A549 treated with dexamethasone at 1 μM for 4 hours (cell line): ENCODE measurements around the gene SYNGR2. TPM values are rescaled to one million over a fixed set of nuclear protein-coding genes. Genes with fewer than 3 reads are reported as not detected.

Source experiments
- total RNA-seq: library from RNA; stranded (reverse); fragments of 200-300 nt; extraction: Qiagen RNA extraction; gene quantifications from 5 replicates; pipeline ENCODE4 v1.2.3, GENCODE V29; 2022

Gene SYNGR2
- total RNA-seq = 114 to 204 TPM (median 178 TPM) in 5 replicates

GRCh38 chr17:78168242-78168902 lies at the start of gene SYNGR2:
SYNGR2 (plus strand) TSS chr17:78168581; CDS start chr17:78168617, 36 bp downstream.

DNA sequence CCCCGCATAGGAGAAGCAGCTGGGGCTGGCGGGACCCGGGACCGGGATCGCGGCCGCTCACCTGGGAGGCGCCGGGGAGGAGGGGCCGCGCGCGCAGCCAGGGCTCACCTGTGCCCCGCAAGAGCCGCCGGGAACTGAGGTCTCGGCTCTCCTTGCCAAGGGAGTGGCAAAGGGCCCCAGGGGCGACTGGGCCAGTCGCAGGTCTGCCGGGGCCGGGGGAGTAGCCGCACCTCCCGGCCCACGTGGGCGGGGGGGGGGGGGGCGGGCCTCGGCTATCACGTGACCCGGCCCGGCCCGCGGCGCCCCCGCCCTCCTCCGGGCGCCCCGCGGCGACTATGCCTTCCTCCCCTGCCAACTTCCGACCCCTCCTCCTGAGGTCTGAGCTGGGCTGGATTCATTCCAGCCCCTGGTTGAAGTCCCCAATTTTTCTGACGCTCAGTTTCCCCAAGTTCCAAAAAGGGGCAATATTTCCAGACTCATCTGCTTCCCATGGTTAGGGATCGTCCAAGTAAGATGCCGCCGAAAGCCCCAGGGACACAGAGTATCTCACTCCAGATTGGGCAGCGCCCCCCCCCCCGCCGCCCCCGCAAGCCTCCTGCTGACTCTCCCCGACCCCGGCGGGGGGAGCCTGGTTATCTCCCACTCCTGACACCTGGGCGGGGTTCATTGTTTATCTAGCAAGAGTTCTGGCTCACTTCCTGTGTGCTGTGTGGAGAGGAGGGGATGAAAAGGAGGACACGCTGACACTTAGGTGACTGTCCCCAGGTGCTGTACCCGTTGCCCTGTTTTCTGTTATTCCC lies 39.6 kb upstream of the SYNGR2 start, which contains the start of gene TMC6:
TSS of gene TMC6 (minus strand) at position 205 of the 800 bp plus-strand sequence. CDS start 1,923 bp downstream, outside the sequence.

GRCh38 chr17:78130437-78131101 lies 37.8 kb upstream of the SYNGR2 start, which contains the start of gene TMC8:
TMC8 (plus strand) TSS chr17:78130771; CDS start chr17:78131589, 818 bp downstream.

DNA sequence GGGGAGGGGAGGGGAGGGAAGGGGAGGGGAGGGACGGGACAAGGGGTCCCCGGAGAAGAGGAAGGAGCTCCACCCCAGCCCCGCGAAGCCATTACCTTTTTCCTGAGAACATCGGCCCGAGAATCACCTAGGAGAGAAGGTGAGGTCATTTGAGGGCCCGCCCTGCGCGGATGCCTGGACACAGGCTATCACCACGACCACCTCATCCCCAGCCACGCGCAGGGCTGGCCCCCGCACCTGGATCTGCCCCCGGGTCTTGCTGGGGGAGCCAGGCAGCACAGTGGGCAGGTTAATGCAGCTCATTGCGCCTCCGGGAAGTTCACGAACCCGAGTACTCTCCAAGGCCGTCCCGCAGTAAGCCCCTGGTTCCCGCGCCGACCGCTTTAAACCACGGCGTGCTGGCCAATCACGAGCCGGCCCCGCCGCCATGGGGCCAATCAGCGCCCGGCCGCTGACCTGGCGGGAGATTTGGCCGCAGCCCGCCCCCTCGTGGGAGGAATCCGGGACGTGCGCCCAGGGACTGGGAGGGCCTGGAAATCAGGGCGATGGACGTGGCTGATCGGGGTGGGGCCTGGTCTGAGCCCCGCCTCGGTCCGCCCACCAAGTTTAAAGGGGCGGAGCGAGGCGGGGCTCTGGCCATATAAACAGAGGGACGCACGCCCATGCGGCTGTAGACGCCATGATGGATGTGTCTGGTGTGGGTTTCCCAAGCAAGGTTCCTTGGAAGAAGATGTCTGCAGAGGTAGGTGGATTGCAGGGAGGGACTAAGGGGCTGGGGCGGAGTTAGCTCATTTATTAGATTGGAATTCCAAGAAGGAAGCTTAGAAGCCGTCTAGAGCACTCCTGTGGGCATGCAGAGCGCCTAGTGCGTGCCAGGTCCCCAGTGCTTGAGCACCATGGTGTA lies 18.6 kb downstream of the SYNGR2 start, which contains the start of the genes AFMID and TK1:
TSS of gene AFMID (plus strand) at position 671 of the 904 bp plus-strand sequence. CDS start at position 680, 9 bp downstream.
TSS of gene TK1 (minus strand) at position 361 of the 904 bp plus-strand sequence. CDS start at position 303, 58 bp downstream.

GRCh38 chr17:78214016-78214705 lies 45.8 kb downstream of the SYNGR2 start, which contains the start of gene BIRC5:
BIRC5 (plus strand) TSS chr17:78214253; CDS start chr17:78214317, 64 bp downstream.

Other genes with a start within 250 kb of the SYNGR2 start
- gene TNRC6C, start 209.9 kb upstream of the SYNGR2 start, total RNA-seq = 1.5 to 3.9 TPM (median 3.4 TPM) in 5 replicates
- 6.9 to 11.5 TPM (median 10.3 TPM) in 5 replicates for gene TMC6, start 39.8 kb upstream of the SYNGR2 start, total RNA-seq
- 0.14 to 0.45 TPM (median 0.18 TPM) in 5 replicates for gene TMC8, start 37.8 kb upstream of the SYNGR2 start, total RNA-seq
- not detected in 5 replicates for gene C17orf99, start 22.2 kb upstream of the SYNGR2 start, total RNA-seq
- gene TK1, start 18.5 kb downstream of the SYNGR2 start, total RNA-seq = 193 to 278 TPM (median 209 TPM) in 5 replicates
- 37.6 to 51.2 TPM (median 41.4 TPM) in 5 replicates for gene AFMID, start 18.8 kb downstream of the SYNGR2 start, total RNA-seq
- gene BIRC5, start 45.7 kb downstream of the SYNGR2 start, total RNA-seq = 94.4 to 106 TPM (median 104 TPM) in 5 replicates
- gene TMEM235, start 63.0 kb downstream of the SYNGR2 start, total RNA-seq = not detected in 5 replicates
- 24.9 to 33.0 TPM (median 30.6 TPM) in 5 replicates for gene SOCS3, start 191.5 kb downstream of the SYNGR2 start, total RNA-seq
- 18.0 to 24.0 TPM (median 22.9 TPM) in 5 replicates for gene PGS1, start 210.1 kb downstream of the SYNGR2 start, total RNA-seq